ENCODE results near the gene PDZRN4.
"Not testable (repeated sequence)": the region's sequence is repeated elsewhere in the genome, so short reads cannot be mapped to it uniquely, and the experiment has no call there.

PDZRN4 gene

DNA sequence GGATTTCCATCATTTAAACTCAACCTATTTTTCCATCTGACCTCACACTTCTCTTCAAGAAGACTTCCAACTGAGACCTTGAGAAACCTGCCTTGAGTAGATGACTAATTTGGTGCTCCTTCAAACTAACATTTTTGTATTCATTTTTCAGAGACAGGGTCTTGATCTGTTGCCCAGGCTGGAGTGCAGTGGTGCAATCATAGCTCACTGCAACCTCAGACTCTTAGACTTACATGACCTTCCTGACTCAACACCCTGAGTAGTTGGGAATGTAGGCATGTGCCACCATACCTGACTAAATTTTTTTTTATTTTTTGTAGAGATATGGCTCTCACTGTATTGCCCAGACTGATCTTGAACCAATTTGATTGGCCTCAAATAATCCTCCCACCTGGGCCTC is 389.9 kb downstream of the PDZRN4 start:
- DNase-seq = no peak

DNA sequence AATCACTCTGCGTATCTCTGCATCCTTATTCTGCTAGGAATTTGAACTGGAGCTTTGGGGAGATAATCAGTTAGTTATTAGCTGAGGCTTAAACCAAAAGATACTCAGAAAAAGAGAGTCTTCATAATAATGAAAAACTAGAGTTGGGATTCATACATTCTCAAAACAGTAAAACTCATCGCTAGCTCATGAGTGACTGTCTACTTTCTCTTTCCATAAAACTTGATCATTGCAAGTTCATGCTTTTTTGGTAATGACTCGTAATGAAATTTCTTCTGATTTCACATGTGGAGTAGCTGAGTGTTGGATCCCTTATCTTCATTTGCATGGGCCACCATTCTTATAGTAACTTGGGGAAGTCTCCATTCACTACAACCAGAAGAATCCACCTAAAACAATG is 397.7 kb downstream of the PDZRN4 start:
- DNase-seq = no peak

DNA sequence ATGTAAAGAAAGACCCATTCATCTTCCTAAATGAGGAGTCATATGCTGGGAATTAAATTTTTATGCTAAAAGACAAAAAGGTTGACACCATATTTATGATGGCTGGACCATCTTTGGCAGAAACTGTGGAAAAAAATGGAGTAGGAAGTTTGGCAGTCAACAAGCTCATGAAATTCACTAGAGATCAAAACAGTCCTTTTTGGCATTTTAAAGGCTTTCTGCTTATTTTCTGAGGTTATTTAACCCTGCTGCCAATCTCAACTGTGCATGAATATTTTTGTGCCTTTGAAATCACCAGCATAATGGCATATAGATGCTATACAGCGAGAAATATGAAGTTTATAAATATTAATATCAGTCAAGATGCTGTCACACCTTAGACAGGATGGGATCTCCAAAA is 399.5 kb downstream of the PDZRN4 start:
- DNase-seq = no peak

DNA sequence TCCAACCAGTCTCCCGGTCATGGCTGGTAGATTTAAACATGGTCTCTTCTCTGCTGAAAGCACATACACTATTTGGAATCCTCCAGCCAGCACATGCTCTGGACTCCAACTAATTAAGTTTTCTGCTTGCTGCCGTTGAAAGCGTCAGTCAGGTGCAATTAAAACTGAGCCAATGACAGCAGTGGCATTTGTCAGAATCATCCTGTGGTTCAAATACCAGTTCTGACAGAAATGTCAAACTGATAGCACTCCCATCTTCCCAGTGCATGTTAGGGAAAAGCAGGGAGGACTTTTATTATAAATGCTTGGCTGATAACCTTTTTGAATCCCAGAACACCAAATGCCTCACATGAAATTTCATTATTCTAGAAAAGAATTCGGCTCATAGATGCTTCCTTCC is 401.8 kb downstream of the PDZRN4 start:
- DNase-seq = no peak

DNA sequence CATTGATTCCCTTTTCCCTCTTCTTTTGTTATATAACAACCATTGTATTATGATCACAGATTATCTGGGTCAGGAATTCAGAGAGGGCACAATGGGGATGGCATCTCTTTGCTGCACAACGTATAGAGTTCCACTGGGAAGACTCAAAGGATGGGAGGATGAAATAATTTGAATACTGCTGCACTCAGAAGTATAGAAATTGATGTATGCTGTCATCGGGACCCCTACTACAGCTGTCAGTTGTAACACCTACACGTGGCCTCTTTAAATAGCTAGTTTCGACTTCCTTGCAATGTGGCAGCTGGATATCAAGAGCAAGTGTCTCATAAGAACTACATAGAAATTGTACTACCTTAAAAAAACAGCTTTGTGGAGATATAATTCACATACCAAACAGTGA is 408.1 kb downstream of the PDZRN4 start:
- DNase-seq = no peak

DNA sequence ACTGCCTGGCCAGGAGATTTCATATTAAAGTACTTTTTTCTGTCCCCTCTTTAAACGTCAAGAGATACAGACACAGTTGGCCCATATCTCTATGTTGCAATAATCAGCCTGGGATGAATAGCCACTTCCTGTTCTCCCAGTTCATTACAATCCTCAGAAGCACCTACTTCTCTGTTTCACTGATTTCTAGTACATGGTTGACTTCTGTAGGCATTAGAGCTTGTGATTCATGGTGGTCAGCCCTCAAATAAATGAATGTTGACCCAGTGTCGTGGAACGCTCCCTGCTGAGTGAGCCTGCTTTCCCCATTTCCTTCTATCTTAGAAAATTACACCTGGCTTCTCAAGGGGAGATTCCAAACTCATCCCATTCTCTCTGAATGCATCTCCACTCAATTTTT is 416.7 kb downstream of the PDZRN4 start:
- DNase-seq = no peak

DNA sequence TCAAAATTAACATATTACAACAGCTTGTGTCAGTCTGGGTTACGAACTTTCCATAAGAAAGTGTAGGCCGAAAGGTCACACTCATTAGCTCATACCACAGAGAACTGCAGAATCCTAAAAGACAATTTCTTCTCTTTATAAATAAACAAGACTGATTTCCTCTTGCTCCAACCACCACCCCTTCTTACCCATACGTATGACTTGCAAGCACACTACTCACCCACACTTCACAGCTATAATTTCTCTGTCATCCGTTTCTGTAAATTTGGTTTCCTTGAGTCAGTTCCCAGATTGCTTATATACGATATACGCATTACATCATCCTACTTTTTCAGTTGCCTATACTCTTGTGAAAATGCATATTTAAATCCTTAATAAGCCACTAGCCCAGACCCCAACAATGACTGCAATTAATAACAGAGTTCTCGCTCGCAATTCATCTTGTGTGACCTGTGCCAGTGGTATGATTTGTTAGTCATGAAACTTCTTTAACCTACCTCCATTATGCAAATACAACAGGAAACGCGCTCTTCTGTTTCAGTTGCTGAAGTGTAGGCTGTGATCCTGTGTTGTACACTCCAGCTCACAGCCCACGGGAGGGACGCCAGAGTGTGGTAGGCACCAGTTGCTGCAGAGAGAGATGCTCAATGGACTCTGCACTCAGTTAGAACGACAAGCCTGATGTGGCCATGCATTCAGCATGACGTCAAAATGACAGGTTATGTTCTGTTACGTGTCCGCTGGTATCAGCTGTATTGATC is 417.6 kb downstream of the PDZRN4 start:
- DNase-seq = no peak

DNA sequence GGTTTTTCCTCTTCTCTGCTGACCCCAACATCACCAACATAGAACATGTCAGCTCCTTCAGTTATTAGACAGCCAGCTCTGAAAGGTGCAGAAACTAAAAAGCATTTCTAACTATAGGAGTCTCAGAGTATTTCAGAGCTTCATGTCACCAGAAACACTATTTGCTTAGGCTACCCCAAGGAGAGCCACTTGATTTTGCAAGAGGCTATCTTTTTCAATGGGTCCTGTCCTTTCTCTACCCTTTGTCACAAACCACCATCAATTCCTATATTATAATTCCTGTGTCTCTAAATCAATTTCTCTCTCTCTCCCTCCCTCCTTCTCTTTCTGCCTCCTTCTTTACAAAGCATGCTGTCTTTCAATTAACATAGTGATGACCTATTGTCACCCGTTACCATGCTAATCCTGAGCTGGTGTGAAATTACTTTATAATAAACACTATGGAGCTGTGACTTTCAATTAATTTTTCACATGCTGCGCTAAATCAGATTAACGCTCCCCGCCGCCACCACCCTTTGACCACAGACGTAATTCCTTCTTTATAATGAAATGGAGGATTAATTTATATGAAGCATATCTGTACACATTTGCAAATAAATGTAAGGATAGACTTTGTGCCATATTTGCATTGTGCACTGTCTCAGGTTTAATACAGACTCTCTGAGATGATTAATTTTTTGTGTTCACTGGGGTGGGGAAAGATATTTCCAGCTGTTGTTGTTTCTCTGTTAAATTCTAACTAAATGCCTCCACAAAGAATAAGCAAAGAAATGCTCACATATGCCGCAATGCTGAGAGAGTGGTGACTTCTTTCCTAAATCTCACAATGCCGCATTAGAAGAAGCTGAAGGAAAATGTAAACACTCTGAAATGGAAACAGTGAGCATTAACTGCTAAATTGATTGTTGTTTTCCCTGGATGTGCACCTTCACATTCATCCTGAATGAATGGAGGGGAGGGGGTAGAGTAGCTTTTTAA is 418.6 kb downstream of the PDZRN4 start:
- no peak for DNase-seq

DNA sequence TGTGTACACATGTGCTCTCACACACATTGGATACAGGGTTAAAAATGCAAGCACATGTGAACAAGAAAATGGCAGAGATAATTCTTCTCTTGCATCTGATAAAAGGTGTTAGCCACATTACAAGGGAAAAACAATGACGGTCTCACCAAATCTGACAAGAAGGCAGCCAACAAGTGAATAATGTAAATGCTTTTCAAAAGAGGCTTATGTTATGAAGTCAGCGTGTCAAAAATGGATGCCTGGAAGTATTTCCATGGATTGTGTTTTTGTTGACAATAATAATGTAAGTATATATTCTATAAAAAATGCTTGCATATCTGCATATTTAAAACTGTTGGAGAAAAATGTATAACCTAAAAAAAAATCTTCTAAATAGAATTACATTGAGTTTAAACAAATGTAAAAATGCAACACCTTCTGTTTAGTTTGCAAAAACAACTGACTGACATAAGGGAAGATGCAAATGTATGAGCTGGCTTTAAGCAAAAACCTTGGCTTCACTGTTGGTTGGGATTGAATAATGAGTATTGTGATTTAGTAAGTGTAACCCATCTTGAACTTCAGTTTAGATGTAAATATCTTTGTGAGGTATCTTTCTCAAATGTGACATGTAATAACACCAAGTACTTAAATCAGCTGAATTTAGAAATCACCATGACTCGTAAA is 424.9 kb downstream of the PDZRN4 start:
- DNase-seq = no peak

DNA sequence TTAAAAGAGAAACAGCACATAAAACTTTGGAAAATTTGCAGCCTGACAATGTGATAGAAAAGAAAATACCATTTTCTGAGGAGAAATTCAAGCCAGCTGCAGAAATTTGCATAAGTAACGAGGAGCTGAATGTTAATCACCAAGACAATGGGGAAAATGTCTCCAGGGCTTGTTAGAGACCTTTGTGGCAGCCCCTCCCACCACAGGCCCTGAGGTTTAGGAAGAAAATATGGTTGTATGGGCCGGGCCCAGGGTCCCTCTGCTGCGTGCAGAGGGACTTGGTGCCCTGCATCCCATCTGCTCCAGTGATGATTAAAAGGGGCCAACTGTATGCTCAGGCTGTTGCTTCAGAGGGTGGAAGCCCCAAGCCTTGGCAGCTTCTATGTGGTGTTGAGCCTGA is 427.1 kb downstream of the PDZRN4 start:
- DNase-seq = not testable (repeated sequence)

DNA sequence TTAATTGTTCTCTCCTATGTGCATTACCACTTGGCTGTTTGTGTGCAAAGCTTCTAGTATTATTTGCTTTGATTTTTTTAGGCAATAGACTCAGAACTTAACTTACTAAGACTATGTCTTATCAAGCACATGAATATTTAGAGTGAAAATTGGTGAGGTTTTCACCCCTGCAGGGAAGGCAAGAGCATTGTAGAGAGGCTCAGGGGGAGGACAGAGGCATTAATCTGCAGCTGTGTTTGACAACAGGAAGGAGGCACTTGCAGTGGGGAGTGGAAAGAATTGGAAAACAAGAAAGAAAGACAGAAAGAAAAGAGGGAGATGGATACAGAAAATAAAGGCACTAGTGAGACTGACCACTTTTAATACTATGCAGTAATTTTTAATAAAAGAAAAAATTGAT is 431.6 kb downstream of the PDZRN4 start:
- no peak for DNase-seq

DNA sequence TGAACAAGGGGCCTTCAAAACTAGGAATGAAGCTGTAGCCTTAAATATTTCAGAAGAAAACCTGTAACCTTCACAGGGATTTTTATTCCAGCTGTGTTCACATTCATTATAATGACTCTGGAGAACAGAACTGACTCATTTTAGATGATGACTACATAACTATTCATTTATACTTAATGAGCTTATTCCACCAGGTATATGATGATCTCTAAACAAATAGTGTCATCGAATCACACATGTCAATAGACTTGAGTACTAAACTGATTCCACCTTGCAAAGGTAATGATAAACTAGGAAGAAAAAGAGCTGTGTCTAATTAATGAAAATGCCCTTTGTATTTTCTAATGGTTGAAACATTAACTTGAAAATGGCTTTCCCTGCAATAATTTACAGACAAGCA is 433.2 kb downstream of the PDZRN4 start:
- no peak for DNase-seq
